Body of pancreas (tissue), 4 donors: ENCODE measurements around the gene SEC22C. TPM values are rescaled to one million over a fixed set of nuclear protein-coding genes. Genes with fewer than 3 reads are reported as not detected.

Experiments
- ATAC-seq: fragments of 150-250 bp; one replicate; pipeline ENCODE4 v1.9.1; 2016
- DNase-seq, 4 donors: peaks; one replicate each; pipeline ENCODE4 v3.0.0-alpha.2; 2019
- H3K27ac ChIP-seq, 4 donors: fragments of 200-600 bp; sonication (generic); 1 replicate in 3 of 4; 2 replicates in 1 of 4; pipeline versions ENCODE4 v1.5.1 to v1.6.1; 2016 to 2019; ENCODE audit warnings: mild to moderate bottlenecking in 1 of 4, mixed read lengths in 1 of 4, moderate library complexity in 1 of 4
- H3K27me3 ChIP-seq, 2 donors: fragments of 200-600 bp; sonication (generic); one replicate each; pipeline ENCODE4 v1.6.0; 2016; ENCODE audit warnings: mild to moderate bottlenecking in 1 of 2
- H3K36me3 ChIP-seq, 2 donors: fragments of 200-600 bp; sonication (generic); replicated peaks in 1 of 2; 2 replicates each; pipeline ENCODE4 v1.5.1; 2016; ENCODE audit warnings: low read depth in 2 of 2; ENCODE audit not compliant: insufficient read depth in 1 of 2
- H3K4me1 ChIP-seq: fragments of 200-600 bp; sonication (generic); one replicate; pipeline ENCODE4 v1.6.0; 2016
- H3K4me3 ChIP-seq, 2 donors: fragments of 200-600 bp; sonication (generic); 1 replicate in 1 of 2; 2 replicates in 1 of 2; pipeline ENCODE4 v1.5.1; 2016 to 2019
- H3K9me3 ChIP-seq, 3 donors: fragments of 200-600 bp; sonication (generic); 1 replicate in 2 of 3; 2 replicates in 1 of 3; pipeline ENCODE4 v1.5.1; 2016
- CTCF ChIP-seq, 7 experiments: fragments of 450-650 bp in 4 of 7; fragments of 200-600 bp in 3 of 7; sonication (generic) in 3 of 7; IDR thresholded peaks; one replicate each; pipeline ENCODE4 v1.5.1; 2016 to 2019; ENCODE audit warnings: antibody characterized with exemption in 7 of 7
- POLR2A ChIP-seq, 3 donors: fragments of 450-650 bp; IDR thresholded peaks; one replicate each; pipeline ENCODE4 v1.6.1; 2016; ENCODE audit warnings: antibody characterized with exemption in 3 of 3, mild to moderate bottlenecking in 2 of 3
- WGBS, 2 donors: methylation state at CpG; one replicate each; pipeline ENCODE4 v1.1.5; 2017; 5-methylcytosine and 5-hydroxymethylcytosine counted together
- intact Hi-C: fragments of 100-400 bp; cut with DNase I; formaldehyde crosslinking; loops from one replicate; pipeline ENCODE4 v1.15.1; 2023
- total RNA-seq, 2 donors: library from RNA; depleted of rRNA; stranded (reverse); fragments of >200 nt; gene quantifications; one replicate each; pipeline ENCODE4 v1.1.0, GENCODE V29; 2016

SEC22C gene
- total RNA-seq, 2 donors from 2014 or later: 23.1 to 30.9 TPM

DNA sequence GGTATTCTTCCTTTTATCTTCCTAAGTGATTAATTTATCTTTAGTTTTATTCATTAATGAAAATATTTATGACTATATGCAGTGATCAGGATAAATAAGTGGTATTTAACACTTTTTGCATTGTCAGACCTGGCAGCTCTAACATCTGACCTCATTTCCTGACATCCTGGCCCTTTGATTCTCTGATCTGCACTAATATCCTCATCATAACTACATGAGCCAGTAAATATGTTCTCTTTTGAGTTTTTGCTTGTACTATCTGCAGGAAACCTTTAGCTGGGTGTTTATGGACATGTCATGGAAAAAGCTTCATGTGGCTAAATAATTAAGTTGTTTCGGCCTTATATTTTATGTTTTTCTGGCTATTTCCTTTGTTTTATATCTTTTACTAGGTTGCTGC is 29.2 kb upstream of the SEC22C start:
- H3K4me3 ChIP-seq: no peak overlapping the region
- WGBS, 2 donors: 93 to 100% methylated on average over 1 of the region's 1 CpG
- H3K36me3 ChIP-seq: peaks cover 0 to 2% of the 10 kb centered on the region in 2 donors
- H3K4me1 ChIP-seq: peaks cover 33% of the 10 kb centered on the region
- ATAC-seq (no peak), DNase-seq (no peak)
- TF ChIP-seq CTCF (IDR thresholded peaks at IDR 0.05): no peak
- no peak for TF ChIP-seq POLR2A (IDR thresholded peaks at IDR 0.05)
- intact Hi-C loops: no loop called here
- H3K9me3 ChIP-seq: no peaks in the 10 kb centered on the region
- peak overlapping the region in 2 of 4 donors; percentile 12 to 14 for H3K27ac ChIP-seq
- no peaks in the 10 kb centered on the region for H3K27me3 ChIP-seq

- Histone ChIP-seq H3K4me1 (peaks cover 51% of the 10 kb centered on the region), H3K9me3 (no peaks in the 10 kb centered on the region), H3K4me3 (no peak overlapping the region), H3K27ac (no peak overlapping the region), H3K27me3 (no peaks in the 10 kb centered on the region), H3K36me3 (peaks cover 0 to 2% of the 10 kb centered on the region in 2 donors)
- ATAC-seq: no peak
- DNase-seq: no peak
- intact Hi-C loops: no loop called here
- 68 to 73% methylated on average over 5 of the region's 5 CpGs for WGBS, 2 donors
- TF ChIP-seq POLR2A (IDR thresholded peaks at IDR 0.05) (no peak), CTCF (IDR thresholded peaks at IDR 0.05) (no peak)
Measured at GRCh38 chr3:42608581-42608980, 26.8 kb upstream of the SEC22C start.

DNA sequence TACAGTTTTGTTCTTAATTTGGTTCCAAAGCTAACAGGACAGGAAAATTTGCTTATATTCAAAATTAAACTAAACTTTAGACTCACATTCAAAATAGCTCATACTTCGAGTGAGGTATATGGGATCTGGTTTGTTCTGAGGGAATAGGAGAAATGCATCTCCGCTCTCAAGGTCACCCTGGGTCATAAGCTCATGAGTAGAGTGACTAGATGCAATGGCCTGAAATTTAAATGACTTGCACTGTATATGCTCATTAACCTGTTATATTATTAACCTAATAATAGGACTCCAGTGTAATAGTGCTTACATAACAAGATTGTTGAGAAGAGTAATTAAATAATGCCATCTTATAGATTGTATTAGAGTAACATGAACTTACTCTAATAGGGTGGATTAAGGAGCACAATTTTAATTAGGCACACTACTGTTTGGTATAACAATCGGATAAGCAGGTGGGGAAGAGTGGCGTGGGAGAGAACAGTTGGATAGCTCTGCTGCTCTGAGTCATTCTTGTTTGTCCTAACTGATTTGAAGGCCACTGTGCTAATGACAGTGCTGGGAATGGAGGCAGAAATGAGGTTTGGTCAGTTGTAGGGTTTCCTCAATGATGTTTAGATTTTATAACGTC is 23.9 kb upstream of the SEC22C start:
- Histone ChIP-seq H3K27me3 (no peaks in the 10 kb centered on the region), H3K9me3 (no peaks in the 10 kb centered on the region), H3K36me3 (peaks cover 0 to 2% of the 10 kb centered on the region in 2 donors), H3K27ac (peak overlapping the region; percentile 33 to 76 (median 56)), H3K4me1 (peaks cover 48% of the 10 kb centered on the region), H3K4me3 (no peak overlapping the region)
- ATAC-seq: peak; percentile 84
- intact Hi-C loops: no loop called here
- 39 to 40% methylated on average over 5 of the region's 5 CpGs for WGBS, 2 donors
- peak; percentile 53 to 77 (median 69) for DNase-seq
- peak in 1 of 3 donors; percentile 6 for TF ChIP-seq POLR2A (IDR thresholded peaks at IDR 0.05)
- no peak for TF ChIP-seq CTCF (IDR thresholded peaks at IDR 0.05)

- TF ChIP-seq POLR2A (IDR thresholded peaks at IDR 0.05): no peak
- intact Hi-C loops: no loop called here
- Histone ChIP-seq H3K9me3 (no peaks in the 10 kb centered on the region), H3K4me3 (no peak overlapping the region), H3K36me3 (no peaks in the 10 kb centered on the region), H3K27me3 (no peaks in the 10 kb centered on the region), H3K27ac (no peak overlapping the region), H3K4me1 (peaks cover 53% of the 10 kb centered on the region)
- 94 to 100% methylated on average over 1 of the region's 1 CpG for WGBS, 2 donors
- no peak for ATAC-seq
- DNase-seq: no peak
Measured at GRCh38 chr3:42602961-42603360, 21.2 kb upstream of the SEC22C start.

DNA sequence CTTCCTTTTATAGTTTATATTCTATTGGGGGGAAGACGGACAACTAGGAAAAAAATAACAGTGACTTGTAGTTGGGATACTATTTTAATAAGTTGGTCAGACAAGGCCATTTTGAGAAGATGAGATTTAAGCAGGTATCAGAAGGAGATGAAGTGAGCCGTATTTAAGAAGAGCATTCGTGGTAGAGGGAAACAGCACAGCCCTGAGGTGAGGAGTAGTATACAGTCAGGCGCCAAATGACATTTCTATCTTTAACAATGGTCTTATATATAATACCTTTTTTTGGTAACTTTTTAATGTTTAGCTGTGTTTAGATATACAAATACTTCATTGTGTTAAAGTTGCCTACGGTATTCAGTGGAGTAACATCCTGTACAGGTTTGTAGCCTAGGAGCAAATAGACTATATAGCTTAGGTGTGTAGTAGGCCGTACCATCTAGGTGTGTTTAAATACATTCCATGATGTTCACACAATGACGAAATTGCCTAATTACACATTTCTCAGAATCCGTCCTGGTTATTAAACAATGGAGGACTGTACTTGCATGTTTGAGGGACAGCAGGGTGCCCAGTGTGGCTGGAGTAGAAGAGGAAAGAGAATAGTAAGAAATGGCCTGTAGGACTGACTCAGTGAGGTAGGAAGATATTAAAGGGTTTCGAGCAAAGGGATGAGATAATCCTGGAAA is 20.3 kb upstream of the SEC22C start:
- WGBS, 2 donors: 39 to 41% methylated on average over 9 of the region's 9 CpGs
- H3K27ac ChIP-seq: peak overlapping the region in 3 of 4 donors; percentile 84 to 94 (median 86)
- H3K36me3 ChIP-seq: no peaks in the 10 kb centered on the region
- H3K4me3 ChIP-seq: no peak overlapping the region
- H3K9me3 ChIP-seq: no peaks in the 10 kb centered on the region
- intact Hi-C loops: no loop called here
- ATAC-seq: no peak
- peaks cover 53% of the 10 kb centered on the region for H3K4me1 ChIP-seq
- no peak for DNase-seq
- TF ChIP-seq POLR2A (IDR thresholded peaks at IDR 0.05) (no peak), CTCF (IDR thresholded peaks at IDR 0.05) (peak in 1 of 7 experiments; percentile 17)
- H3K27me3 ChIP-seq: no peaks in the 10 kb centered on the region
